AG09309 (cell line): ENCODE measurements around the gene TMEM244.

Experiments used
- DNase-seq: peaks from one replicate; pipeline ENCODE4 v3.0.0-alpha.2; 2010; ENCODE audit warnings: low read depth
- H3K4me3 ChIP-seq: 2 replicates; pipeline ENCODE4 v1.5.1; 2011; ENCODE audit warnings: mild to moderate bottlenecking, low read depth, low read length, moderate library complexity; ENCODE audit not compliant: control insufficient read depth
- TF ChIP-seq, protein P1 (sequence below): IDR thresholded peaks from 2 replicates; pipeline ENCODE4 v1.5.1; 2011; ENCODE audit warnings: mild to moderate bottlenecking, low read depth, low read length, inconsistent platforms; ENCODE audit not compliant: insufficient read depth, control insufficient read depth; ENCODE audit errors: missing control alignments

The TMEM244 gene

GRCh38 chr6:129785756-129786135, 75.4 kb downstream of the TMEM244 start:
- TF ChIP-seq, protein P1, sequence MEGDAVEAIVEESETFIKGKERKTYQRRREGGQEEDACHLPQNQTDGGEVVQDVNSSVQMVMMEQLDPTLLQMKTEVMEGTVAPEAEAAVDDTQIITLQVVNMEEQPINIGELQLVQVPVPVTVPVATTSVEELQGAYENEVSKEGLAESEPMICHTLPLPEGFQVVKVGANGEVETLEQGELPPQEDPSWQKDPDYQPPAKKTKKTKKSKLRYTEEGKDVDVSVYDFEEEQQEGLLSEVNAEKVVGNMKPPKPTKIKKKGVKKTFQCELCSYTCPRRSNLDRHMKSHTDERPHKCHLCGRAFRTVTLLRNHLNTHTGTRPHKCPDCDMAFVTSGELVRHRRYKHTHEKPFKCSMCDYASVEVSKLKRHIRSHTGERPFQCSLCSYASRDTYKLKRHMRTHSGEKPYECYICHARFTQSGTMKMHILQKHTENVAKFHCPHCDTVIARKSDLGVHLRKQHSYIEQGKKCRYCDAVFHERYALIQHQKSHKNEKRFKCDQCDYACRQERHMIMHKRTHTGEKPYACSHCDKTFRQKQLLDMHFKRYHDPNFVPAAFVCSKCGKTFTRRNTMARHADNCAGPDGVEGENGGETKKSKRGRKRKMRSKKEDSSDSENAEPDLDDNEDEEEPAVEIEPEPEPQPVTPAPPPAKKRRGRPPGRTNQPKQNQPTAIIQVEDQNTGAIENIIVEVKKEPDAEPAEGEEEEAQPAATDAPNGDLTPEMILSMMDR = no peak
- DNase-seq = no peak
- H3K4me3 ChIP-seq = no peak overlapping the region

- peak; percentile 8 for DNase-seq
Observed at GRCh38 chr6:129785047-129785755, 75.9 kb downstream of the TMEM244 start.

More at GRCh38 chr6:129785047-129785755, 75.9 kb downstream of the TMEM244 start:
- H3K4me3 ChIP-seq = no peak overlapping the region
- TF ChIP-seq, protein P1 = no peak
